PC-3 (cell line): ENCODE data around the gene ENTHD1. TPM values are rescaled to one million over a fixed set of nuclear protein-coding genes. Genes with fewer than 3 reads are reported as not detected.

ENCODE experiments used
- ATAC-seq: fragments of 200-7000 bp; cut with Tn5 transposase; 2 replicates; pipeline ENCODE4 v1.9.1; 2020; ENCODE audit warnings: mild to moderate bottlenecking, moderate library complexity
- BruUV-seq: library from RNA; stranded (reverse); fragments of 400-500 nt; replicated peaks from 2 replicates; lab custom pipeline; 2021; lab: Mats Ljungman, UMichigan
- CTCF ChIA-PET: fragments of 300-600 bp; sonication (Branson Sonifier 250); formaldehyde crosslinking; loops from one replicate; lab custom pipeline; 2022; ENCODE audit warnings: antibody characterized with exemption; lab: Charles Lee
- POLR2A ChIA-PET: fragments of 300-600 bp; sonication (Branson Sonifier 250); formaldehyde crosslinking; loops from one replicate; lab custom pipeline; 2022; ENCODE audit warnings: antibody characterized with exemption; ENCODE audit not compliant: unreplicated experiment; lab: Charles Lee
- DNase-seq: peaks from one replicate; pipeline ENCODE4 v3.0.0-alpha.2; 2015
- H2AFZ ChIP-seq: fragments of 300-600 bp; sonication (generic); 2 replicates; pipeline ENCODE4 v1.6.0; 2016; ENCODE audit warnings: antibody characterized with exemption, low read length
- H3F3A ChIP-seq: fragments of 300-600 bp; sonication (generic); one replicate; pipeline ENCODE4 v1.6.0; 2017; ENCODE audit warnings: antibody characterized with exemption, low read length, control low read depth, mild to moderate bottlenecking; ENCODE audit not compliant: unreplicated experiment
- H3K27ac ChIP-seq: fragments of 300-600 bp; sonication (generic); 2 replicates; pipeline ENCODE4 v1.5.1; 2016; ENCODE audit warnings: mild to moderate bottlenecking, low read length
- H3K27me3 ChIP-seq: fragments of 300-600 bp; sonication (generic); 2 replicates; pipeline ENCODE4 v1.6.1; 2016; ENCODE audit warnings: low read length, mixed read lengths
- H3K36me3 ChIP-seq: fragments of 300-600 bp; sonication (generic); 2 replicates; pipeline ENCODE4 v1.6.1; 2016; ENCODE audit warnings: low read depth, mixed run types, low read length, mixed read lengths
- H3K4me1 ChIP-seq: fragments of 300-600 bp; sonication (generic); 2 replicates; pipeline ENCODE4 v1.5.1; 2016; ENCODE audit warnings: low read length; ENCODE audit not compliant: insufficient read depth
- H3K4me2 ChIP-seq: fragments of 300-600 bp; sonication (generic); 2 replicates; pipeline ENCODE4 v1.6.0; 2016; ENCODE audit warnings: low read length
- H3K4me3 ChIP-seq: fragments of 300-600 bp; sonication (generic); 2 replicates; pipeline ENCODE4 v1.5.1; 2016; ENCODE audit warnings: mild to moderate bottlenecking, low read length, mixed read lengths
- H3K79me2 ChIP-seq: fragments of 300-600 bp; sonication (generic); 2 replicates; pipeline ENCODE4 v1.6.1; 2017; ENCODE audit warnings: low read length, mixed read lengths
- H3K9ac ChIP-seq: fragments of 300-600 bp; sonication (generic); 2 replicates; pipeline ENCODE4 v1.6.0; 2016; ENCODE audit warnings: mild to moderate bottlenecking, low read length
- H3K9me2 ChIP-seq: fragments of 300-600 bp; sonication (generic); replicated peaks from 2 replicates; pipeline ENCODE4 v1.6.1; 2016; ENCODE audit warnings: mixed run types, low read length, mixed read lengths
- H3K9me3 ChIP-seq: fragments of 300-600 bp; sonication (generic); 2 replicates; pipeline ENCODE4 v1.6.1; 2016; ENCODE audit warnings: low read length, mixed read lengths
- H4K20me1 ChIP-seq: fragments of 300-600 bp; sonication (generic); 2 replicates; pipeline ENCODE4 v1.6.1; 2016; ENCODE audit warnings: low read length, mixed read lengths
- CTCF ChIP-seq: fragments of 300-600 bp; sonication (generic); conservative IDR thresholded peaks from 2 replicates; pipeline ENCODE4 v1.5.1; 2017; ENCODE audit warnings: antibody characterized with exemption, low read depth, mild to moderate bottlenecking, low read length
- EZH2 ChIP-seq: fragments of 300-600 bp; sonication (generic); IDR thresholded peaks from one replicate; pipeline ENCODE4 v1.6.1; 2017; ENCODE audit warnings: antibody characterized with exemption, mild to moderate bottlenecking, low read length; ENCODE audit not compliant: unreplicated experiment
- EZH2phosphoT487 ChIP-seq: fragments of 300-600 bp; sonication (generic); IDR thresholded peaks from 2 replicates; pipeline ENCODE4 v1.6.1; 2018; ENCODE audit warnings: mild to moderate bottlenecking, antibody characterized with exemption, low read length, borderline replicate concordance
- intact Hi-C: fragments of 100-400 bp; cut with micrococcal nuclease; formaldehyde crosslinking; loops from 2 replicates; pipeline ENCODE4 v1.9.0; 2023
- total RNA-seq: library from RNA; depleted of rRNA; stranded (reverse); fragments of >200 nt; gene quantifications from 2 replicates; pipeline ENCODE4 v1.2.3, GENCODE V29; 2014

The ENTHD1 gene
- total RNA-seq, 1 experiment from 2014 or later, result not detected

GRCh38 chr22:39900306-39901227 lies 7.0 kb upstream of the ENTHD1 start, which contains the start of gene GRAP2:
TSS of gene GRAP2 (plus strand) at chr22:39901084. CDS start at chr22:39947107, 46,023 bp downstream.
- intact Hi-C loops, result no loop called here
- H3K36me3 ChIP-seq, result no peaks in the 10 kb centered on the region
- ChIA-PET POLR2A (no interaction called here), CTCF (no interaction called here)
- H3K4me2 ChIP-seq, result no peak within 1 kb of the TSS
- no peak within 1 kb of the TSS for H3K9ac ChIP-seq
- H3K4me3 ChIP-seq, result no peak within 1 kb of the TSS
- H3K9me2 ChIP-seq, result no peaks in the 10 kb centered on the region
- H2AFZ ChIP-seq, result no peak within 1 kb of the TSS
- no TSS peak for BruUV-seq
- H3K9me3 ChIP-seq, result no peaks in the 10 kb centered on the region
- no peaks in the 10 kb centered on the region for H3F3A ChIP-seq
- no peaks in the 10 kb centered on the region for H4K20me1 ChIP-seq
- peaks cover 66% of the 10 kb centered on the region for H3K27me3 ChIP-seq
- ATAC-seq, result no peak
- no peaks in the 10 kb centered on the region for H3K4me1 ChIP-seq
- DNase-seq, result no peak
- no peak within 1 kb of the TSS for H3K27ac ChIP-seq
- no peak for TF ChIP-seq EZH2phosphoT487
- TF ChIP-seq EZH2, result no peak
- no peak for TF ChIP-seq CTCF
- no peaks in the 10 kb centered on the region for H3K79me2 ChIP-seq

GRCh38 chr22:39898997-39899396 lies 5.4 kb upstream of the ENTHD1 start:
- Histone ChIP-seq H3K4me2 (no peak overlapping the region), H3K9ac (no peak overlapping the region), H3K4me3 (no peak overlapping the region), H3K27me3 (peaks cover 55% of the 10 kb centered on the region), H3K9me2 (no peaks in the 10 kb centered on the region), H2AFZ (no peak overlapping the region), H3K4me1 (no peaks in the 10 kb centered on the region), H3K36me3 (no peaks in the 10 kb centered on the region), H3K79me2 (no peaks in the 10 kb centered on the region), H3F3A (no peaks in the 10 kb centered on the region), H4K20me1 (no peaks in the 10 kb centered on the region), H3K9me3 (no peaks in the 10 kb centered on the region), H3K27ac (no peak overlapping the region)
- TF ChIP-seq EZH2phosphoT487 (no peak), EZH2 (no peak), CTCF (no peak)
- POLR2A ChIA-PET, result no interaction called here
- no peak for ATAC-seq
- CTCF ChIA-PET, result no interaction called here
- no peak for DNase-seq
- intact Hi-C loops, result no loop called here
- BruUV-seq, result no TSS peak

- Histone ChIP-seq H3K36me3 (no peaks in the 10 kb centered on the region), H4K20me1 (no peaks in the 10 kb centered on the region), H3K79me2 (no peaks in the 10 kb centered on the region), H3K27ac (no peak overlapping the region), H3K4me3 (no peak overlapping the region), H3K9me2 (no peaks in the 10 kb centered on the region), H2AFZ (no peak overlapping the region), H3F3A (no peaks in the 10 kb centered on the region), H3K9ac (no peak overlapping the region), H3K4me2 (no peak overlapping the region), H3K9me3 (no peaks in the 10 kb centered on the region), H3K27me3 (peaks cover 51% of the 10 kb centered on the region), H3K4me1 (no peaks in the 10 kb centered on the region)
- no peak for ATAC-seq
- intact Hi-C loops, result no loop called here
- DNase-seq, result no peak
- TF ChIP-seq CTCF (no peak), EZH2 (no peak), EZH2phosphoT487 (no peak)
- ChIA-PET POLR2A (no interaction called here), CTCF (no interaction called here)
- no TSS peak for BruUV-seq
Observed at GRCh38 chr22:39897841-39898240, 4.3 kb upstream of the ENTHD1 start.
